ENCODE data around the gene LONP2.

- TF ChIP-seq CTCF (conservative IDR thresholded peaks at IDR 0.05 in 1 of 2, IDR thresholded peaks at IDR 0.05 in 1 of 2; ENCODE audit: extremely low read depth in 1 of 2, insufficient read depth in 1 of 2, low read depth in 1 of 2, low read length in 2 of 2) (no peak), EZH2 (IDR thresholded peaks at IDR 0.05; ENCODE audit: borderline replicate concordance, low read length) (no peak)
Observed at GRCh38 chr16:48372744-48373143, 128.6 kb downstream of the LONP2 start.

Measured in mammary epithelial cell (primary cell).